HEK293T (cell line): Measurements from ENCODE around the gene SATB2.

Source experiments
- ARNT ChIP-seq: fragments of 450-650 bp; IDR thresholded peaks from 2 replicates; pipeline ENCODE4 v1.6.1; 2017; ENCODE audit warnings: mild to moderate bottlenecking
- BHLHE40 ChIP-seq: fragments of 450-650 bp; IDR thresholded peaks from 2 replicates; pipeline ENCODE4 v1.6.1; 2016; ENCODE audit warnings: mild to moderate bottlenecking, moderate library complexity, borderline replicate concordance
- ELF4 ChIP-seq: fragments of 450-650 bp; IDR thresholded peaks from 2 replicates; pipeline ENCODE4 v1.6.1; 2017; ENCODE audit warnings: antibody characterized with exemption
- FOXA1 ChIP-seq: fragments of 450-650 bp; IDR thresholded peaks from 2 replicates; pipeline ENCODE4 v1.6.1; 2016; ENCODE audit warnings: mild to moderate bottlenecking
- FOXK2 ChIP-seq: fragments of 450-650 bp; IDR thresholded peaks from 2 replicates; pipeline ENCODE4 v1.6.1; 2016; ENCODE audit warnings: mild to moderate bottlenecking
- FOXM1 ChIP-seq: fragments of 450-650 bp; IDR thresholded peaks from 2 replicates; pipeline ENCODE4 v1.6.1; 2017; ENCODE audit warnings: mild to moderate bottlenecking, borderline replicate concordance
- L3MBTL2 ChIP-seq: fragments of 450-650 bp; conservative IDR thresholded peaks from 2 replicates; pipeline ENCODE4 v1.6.1; 2016; ENCODE audit warnings: mild to moderate bottlenecking
- NFRKB ChIP-seq: fragments of 450-650 bp; IDR thresholded peaks from 2 replicates; pipeline ENCODE4 v1.6.1; 2016; ENCODE audit warnings: mild to moderate bottlenecking, moderate library complexity
- SP1 ChIP-seq: fragments of 450-650 bp; IDR thresholded peaks from 2 replicates; pipeline ENCODE4 v1.6.1; 2017
- TARDBP ChIP-seq: fragments of 450-650 bp; IDR thresholded peaks from 2 replicates; pipeline ENCODE4 v1.6.1; 2016

- TF ChIP-seq FOXM1 (no peak), TARDBP (no peak), ELF4 (no peak), FOXK2 (no peak), SP1 (no peak), BHLHE40 (no peak), FOXA1 (no peak), NFRKB (no peak), L3MBTL2 (no peak), ARNT (no peak)
Observed at GRCh38 chr2:199342334-199342733, 115.4 kb downstream of the SATB2 start.
